Lung (tissue), 12 donors: ENCODE results near the gene PLCG2. TPM values are rescaled to one million over a fixed set of nuclear protein-coding genes. Genes with fewer than 3 reads are reported as not detected.

ENCODE experiments used
- ATAC-seq: fragments of 200-7000 bp; cut with Tn5 transposase; one replicate; pipeline ENCODE4 v1.9.1; 2020; ENCODE audit warnings: moderate number of reproducible peaks; ENCODE audit not compliant: insufficient read depth, low FRiP score
- DNase-seq, 3 donors: peaks; one replicate each; pipeline ENCODE4 v3.0.0-alpha.2; 2013 to 2017
- H3K27ac ChIP-seq, 2 donors: one replicate each; pipeline ENCODE4 v1.5.1; 2013; ENCODE audit warnings: mild to moderate bottlenecking in 2 of 2, moderate library complexity in 2 of 2, control low read depth in 1 of 2, inconsistent platforms in 1 of 2, low read depth in 1 of 2, low read length in 1 of 2
- H3K27me3 ChIP-seq, 3 donors: one replicate each; pipeline ENCODE4 v1.5.1; 2013; ENCODE audit warnings: low read length in 2 of 3; ENCODE audit not compliant: control insufficient read depth in 3 of 3, insufficient read depth in 3 of 3
- H3K36me3 ChIP-seq, 4 donors: one replicate each; pipeline ENCODE4 v1.5.1; 2013; ENCODE audit warnings: low read length in 4 of 4, mild to moderate bottlenecking in 1 of 4, moderate library complexity in 1 of 4; ENCODE audit not compliant: control insufficient read depth in 4 of 4, insufficient read depth in 4 of 4
- H3K4me1 ChIP-seq, 5 donors: one replicate each; pipeline ENCODE4 v1.5.1; 2013; ENCODE audit warnings: low read length in 5 of 5, mild to moderate bottlenecking in 2 of 5, moderate library complexity in 1 of 5; ENCODE audit not compliant: control insufficient read depth in 5 of 5, insufficient read depth in 5 of 5
- H3K4me3 ChIP-seq: one replicate; pipeline ENCODE4 v1.5.1; 2013; ENCODE audit warnings: mild to moderate bottlenecking, control low read depth, moderate library complexity
- H3K9ac ChIP-seq, 2 donors: one replicate each; pipeline ENCODE4 v1.5.1; 2013; ENCODE audit warnings: low read length in 2 of 2, control low read depth in 1 of 2; ENCODE audit not compliant: insufficient read depth in 1 of 2
- H3K9me3 ChIP-seq, 4 donors: one replicate each; pipeline ENCODE4 v1.5.1; 2013; ENCODE audit warnings: low read length in 3 of 4, mild to moderate bottlenecking in 1 of 4, moderate library complexity in 1 of 4; ENCODE audit not compliant: control insufficient read depth in 4 of 4, insufficient read depth in 3 of 4
- CTCF ChIP-seq: IDR thresholded peaks from 2 replicates; pipeline ENCODE4 v1.5.1; 2012; ENCODE audit warnings: mild to moderate bottlenecking; ENCODE audit errors: control extremely low read depth, extremely low read depth
- WGBS, 2 donors: extraction: QIAGEN DNeasy Blood & Tissue Kit; methylation state at CpG; one replicate each; pipeline ENCODE4 v1.1.7; 2013; 5-methylcytosine and 5-hydroxymethylcytosine counted together
- polyA plus RNA-seq, 2 donors: library from polyadenylated mRNA; stranded (reverse); fragments of 200-250 nt; gene quantifications; one replicate each; pipeline ENCODE4 v1.2.1, GENCODE V29; 2013
- total RNA-seq, 2 donors: library from RNA; depleted of rRNA in 1 of 2; stranded (reverse); fragments of >200 nt in 1 of 2; gene quantifications; one replicate each; pipeline ENCODE4 v1.2.1, GENCODE V29; 2014 to 2021
- donor health status: control.
- donor health status: control.
- donor health status: Bipolar disorder and iron deficiency.
- donor health status: healthy.
- donor health status: DM: yes; HTN: yes; CAD: no.

The PLCG2 gene
- total and polyA plus RNA-seq, 4 donors, result 8.8 to 41.0 (median 29.4) TPM

- peaks cover 0 to 6% (median 0%) of the 10 kb centered on the region in 4 donors for H3K9me3 ChIP-seq
- peaks cover 0 to 5% (median 0%) of the 10 kb centered on the region in 5 donors for H3K4me1 ChIP-seq
- ATAC-seq (no peak), DNase-seq (no peak)
- 73 to 77% methylated on average over 2 of the region's 2 CpGs for WGBS, 2 donors
- no peaks in the 10 kb centered on the region for H3K27me3 ChIP-seq
- TF ChIP-seq CTCF, result no peak
- H3K36me3 ChIP-seq, result no peaks in the 10 kb centered on the region
- H3K9ac ChIP-seq, result no peak overlapping the region
- no peak overlapping the region for H3K27ac ChIP-seq
- no peak overlapping the region for H3K4me3 ChIP-seq
These were observed 31.3 kb downstream of the PLCG2 start for GRCh38 chr16:81810361-81810760.

GRCh38 chr16:81810894-81811538 lies 31.9 kb downstream of the PLCG2 start:
- H3K9ac ChIP-seq, result no peak overlapping the region
- H3K9me3 ChIP-seq, result peaks cover 0 to 6% (median 0%) of the 10 kb centered on the region in 4 donors
- H3K36me3 ChIP-seq, result no peaks in the 10 kb centered on the region
- ATAC-seq, result no peak
- 86 to 93% methylated on average over 10 of the region's 10 CpGs for WGBS, 2 donors
- H3K27me3 ChIP-seq, result no peaks in the 10 kb centered on the region
- H3K27ac ChIP-seq, result no peak overlapping the region
- H3K4me3 ChIP-seq, result no peak overlapping the region
- peaks cover 0 to 5% (median 0%) of the 10 kb centered on the region in 5 donors for H3K4me1 ChIP-seq
- TF ChIP-seq CTCF, result no peak
- DNase-seq, result no peak

GRCh38 chr16:81813648-81814047 lies 34.6 kb downstream of the PLCG2 start:
- Histone ChIP-seq H3K36me3 (no peaks in the 10 kb centered on the region), H3K4me1 (peaks cover 0 to 17% (median 0%) of the 10 kb centered on the region in 5 donors), H3K9me3 (peaks cover 0 to 10% (median 0%) of the 10 kb centered on the region in 4 donors), H3K4me3 (no peak overlapping the region), H3K27me3 (no peaks in the 10 kb centered on the region), H3K9ac (no peak overlapping the region), H3K27ac (no peak overlapping the region)
- TF ChIP-seq CTCF, result no peak
- DNase-seq, result no peak
- ATAC-seq, result no peak
- WGBS, 2 donors, result 63 to 81% methylated on average over 2 of the region's 2 CpGs
